H1 (cell line): ENCODE results near the gene RABEP1. TPM values are rescaled to one million over a fixed set of nuclear protein-coding genes. Genes with fewer than 3 reads are reported as not detected.

Source experiments
- CTCF ChIA-PET: fragments of 300-600 bp; sonication (Branson Sonifier 250); formaldehyde crosslinking; loops from one replicate; lab custom pipeline; 2021; ENCODE audit not compliant: partially characterized antibody; lab: Charles Lee
- POLR2A ChIA-PET: fragments of 300-600 bp; sonication (Branson Sonifier 250); formaldehyde crosslinking; loops from one replicate; lab custom pipeline; 2021; ENCODE audit warnings: inconsistent platforms; ENCODE audit not compliant: partially characterized antibody; lab: Charles Lee
- DNase-seq, 2 experiments: peaks; one replicate each; pipeline versions ENCODE4 v3.0.0 to v3.0.0-alpha.2; 2010 to 2022; ENCODE audit warnings: low spot score in 2 of 2, low read depth in 1 of 2, mixed read lengths in 1 of 2
- FAIRE-seq: peaks from 2 replicates; lab custom pipeline; 2011; peaks lifted over from hg19 to GRCh38; lab: Jason Lieb, UNC
- H2AFZ ChIP-seq: 2 replicates; pipeline ENCODE4 v1.8.1; 2012; ENCODE audit warnings: low read length, inconsistent platforms
- H2AK5ac ChIP-seq: 2 replicates; pipeline ENCODE4 v1.6.1; 2013; ENCODE audit warnings: low read depth, low read length
- H2BK120ac ChIP-seq: replicated peaks from 2 replicates; pipeline ENCODE3; 2013; ENCODE audit warnings: low read depth, low read length, inconsistent platforms
- H2BK12ac ChIP-seq: 2 replicates; pipeline ENCODE4 v1.6.1; 2013; ENCODE audit warnings: low read depth, low read length
- H2BK15ac ChIP-seq: 2 replicates; pipeline ENCODE4 v1.6.1; 2013; ENCODE audit warnings: low read length
- H2BK20ac ChIP-seq: 2 replicates; pipeline ENCODE4 v1.6.1; 2013; ENCODE audit warnings: low read length
- H2BK5ac ChIP-seq: 2 replicates; pipeline ENCODE4 v1.6.1; 2013; ENCODE audit warnings: low read depth, low read length
- H3K14ac ChIP-seq: 2 replicates; pipeline ENCODE4 v1.6.1; 2013; ENCODE audit warnings: inconsistent platforms; ENCODE audit not compliant: insufficient read length
- H3K18ac ChIP-seq: 2 replicates; pipeline ENCODE4 v1.6.1; 2013; ENCODE audit warnings: low read length; ENCODE audit errors: extremely low read depth
- H3K23ac ChIP-seq: 2 replicates; pipeline ENCODE4 v1.6.1; 2013; ENCODE audit warnings: inconsistent platforms; ENCODE audit not compliant: insufficient read length
- H3K23me2 ChIP-seq: 2 replicates; pipeline ENCODE4 v1.6.1; 2013; ENCODE audit warnings: low read depth, low read length
- H3K27ac ChIP-seq: 2 replicates; pipeline ENCODE4 v1.6.1; 2011; ENCODE audit warnings: low read depth, low read length, inconsistent platforms
- H3K27me3 ChIP-seq, 4 experiments: replicated peaks in 1 of 4; 1 replicate in 1 of 4; 2 replicates in 3 of 4; pipeline versions ENCODE4 v1.6.1 to v1.8.1; 2011 to 2013; ENCODE audit warnings: low read length in 3 of 4, mild to moderate bottlenecking in 3 of 4, inconsistent platforms in 2 of 4, mixed read lengths in 2 of 4, moderate library complexity in 1 of 4; ENCODE audit not compliant: control insufficient read depth in 3 of 4, insufficient read depth in 3 of 4; ENCODE audit errors: extremely low read depth in 1 of 4
- H3K36me3 ChIP-seq, 4 experiments: 2 replicates each; pipeline versions ENCODE4 v1.6.1 to v1.8.1; 2011 to 2013; ENCODE audit warnings: mild to moderate bottlenecking in 4 of 4, low read length in 3 of 4, moderate library complexity in 2 of 4, control low read depth in 1 of 4, inconsistent platforms in 1 of 4; ENCODE audit not compliant: insufficient read depth in 4 of 4, control insufficient read depth in 2 of 4
- H3K4ac ChIP-seq: replicated peaks from 2 replicates; pipeline ENCODE3; 2013; ENCODE audit warnings: low read length, low read depth, mixed read lengths, inconsistent platforms; ENCODE audit not compliant: insufficient read length
- H3K4me1 ChIP-seq, 4 experiments: replicated peaks in 1 of 4; 1 replicate in 1 of 4; 2 replicates in 3 of 4; pipeline versions ENCODE4 v1.6.1 to v1.8.1; 2011 to 2013; ENCODE audit warnings: low read length in 3 of 4, inconsistent platforms in 2 of 4, mixed read lengths in 1 of 4; ENCODE audit not compliant: insufficient read depth in 4 of 4, control insufficient read depth in 3 of 4
- H3K4me2 ChIP-seq, 2 experiments: 2 replicates each; pipeline versions ENCODE4 v1.6.1 to v1.8.1; 2011 to 2013; ENCODE audit warnings: low read depth in 2 of 2, low read length in 2 of 2, control low read depth in 1 of 2, inconsistent platforms in 1 of 2, mild to moderate bottlenecking in 1 of 2; ENCODE audit not compliant: insufficient read depth in 1 of 2
- H3K4me3 ChIP-seq, 4 experiments: fragments of 200-600, 300-600 bp in 1 of 4; sonication (generic), shearing (Covaris generic), sonication (Bioruptor Twin) in 1 of 4; 2 replicates each; pipeline versions ENCODE4 v1.5.1 to v1.8.1; 2011 to 2016; ENCODE audit warnings: low read length in 4 of 4, low read depth in 3 of 4, control low read depth in 2 of 4, inconsistent platforms in 2 of 4, mild to moderate bottlenecking in 2 of 4, mixed read lengths in 1 of 4, moderate library complexity in 1 of 4; ENCODE audit not compliant: insufficient read depth in 2 of 4; ENCODE audit errors: extremely low read depth in 1 of 4
- H3K56ac ChIP-seq: replicated peaks from 2 replicates; pipeline ENCODE3; 2013; ENCODE audit warnings: low read depth, mild to moderate bottlenecking, mixed read lengths, low read length, inconsistent platforms; ENCODE audit not compliant: insufficient read length
- H3K79me1 ChIP-seq: 2 replicates; pipeline ENCODE4 v1.6.1; 2013; ENCODE audit warnings: low read depth, low read length, control low read depth
- H3K79me2 ChIP-seq, 2 experiments: 2 replicates each; pipeline versions ENCODE4 v1.6.1 to v1.8.1; 2012 to 2013; ENCODE audit warnings: low read length in 2 of 2, mild to moderate bottlenecking in 2 of 2, inconsistent platforms in 1 of 2; ENCODE audit not compliant: insufficient read depth in 2 of 2, control insufficient read depth in 1 of 2
- H3K9ac ChIP-seq, 4 experiments: replicated peaks in 1 of 4; 1 replicate in 1 of 4; 2 replicates in 3 of 4; pipeline versions ENCODE4 v1.6.1 to v1.8.1; 2011 to 2013; ENCODE audit warnings: low read depth in 3 of 4, low read length in 3 of 4, control low read depth in 2 of 4, mild to moderate bottlenecking in 2 of 4, moderate library complexity in 2 of 4, inconsistent platforms in 1 of 4; ENCODE audit errors: extremely low read depth in 1 of 4
- H3K9me3 ChIP-seq, 2 experiments: 2 replicates each; pipeline versions ENCODE4 v1.6.1 to v1.8.1; 2012 to 2013; ENCODE audit warnings: mild to moderate bottlenecking in 2 of 2, moderate library complexity in 2 of 2, control low read depth in 1 of 2, inconsistent platforms in 1 of 2, low read depth in 1 of 2, low read length in 1 of 2, mixed read lengths in 1 of 2; ENCODE audit not compliant: insufficient read depth in 2 of 2
- H4K20me1 ChIP-seq, 2 experiments: replicated peaks in 1 of 2; 2 replicates each; pipeline versions ENCODE3 to v1.8.1; 2011 to 2013; ENCODE audit warnings: inconsistent platforms in 2 of 2, low read length in 2 of 2, mild to moderate bottlenecking in 1 of 2; ENCODE audit not compliant: insufficient read depth in 2 of 2, control insufficient read depth in 1 of 2
- H4K5ac ChIP-seq: 2 replicates; pipeline ENCODE4 v1.6.1; 2013; ENCODE audit warnings: low read length, low read depth, mixed read lengths, inconsistent platforms; ENCODE audit not compliant: insufficient read length
- H4K8ac ChIP-seq: 2 replicates; pipeline ENCODE4 v1.8.0; 2013; ENCODE audit warnings: mild to moderate bottlenecking, moderate library complexity, low read length, inconsistent platforms; ENCODE audit not compliant: insufficient read depth; ENCODE audit errors: extremely low read depth
- H4K91ac ChIP-seq: replicated peaks from 2 replicates; pipeline ENCODE3; 2013; ENCODE audit warnings: low read length, mixed read lengths, inconsistent platforms; ENCODE audit not compliant: insufficient read length
- ASH2L ChIP-seq: fragments of 200-600, 300-600 bp; sonication (generic); IDR thresholded peaks from one replicate; pipeline ENCODE4 v1.7.1; 2017; ENCODE audit warnings: low read length
- BCL11A ChIP-seq, 2 experiments: IDR thresholded peaks; one replicate each; pipeline ENCODE4 v1.6.1; 2011; ENCODE audit warnings: low read depth in 2 of 2, low read length in 2 of 2, mild to moderate bottlenecking in 2 of 2
- BRCA1 ChIP-seq: IDR thresholded peaks from 2 replicates; pipeline ENCODE4 v1.6.1; 2012; ENCODE audit warnings: low read depth, low read length, improper control_type of control experiment
- CBX5 ChIP-seq: fragments of 300-800, 300-1000 bp; sonication (generic); IDR thresholded peaks from 2 replicates; pipeline ENCODE4 v1.7.1; 2016; ENCODE audit warnings: antibody characterized with exemption, low read length, low read depth
- CHD2 ChIP-seq: IDR thresholded peaks from 2 replicates; pipeline ENCODE4 v1.6.1; 2012; ENCODE audit warnings: low read length, improper control_type of control experiment
- CREB1 ChIP-seq: IDR thresholded peaks from 2 replicates; pipeline ENCODE4 v1.6.1; 2012; ENCODE audit warnings: inconsistent platforms
- EZH2 ChIP-seq: fragments of 200-600 bp; sonication (generic); IDR thresholded peaks from 2 replicates; pipeline ENCODE4 v1.7.1; 2012; ENCODE audit warnings: low read depth, mild to moderate bottlenecking, moderate library complexity, low read length, inconsistent platforms; ENCODE audit not compliant: severe bottlenecking
- FOSL1 ChIP-seq: IDR thresholded peaks from 2 replicates; pipeline ENCODE4 v1.6.1; 2011; ENCODE audit warnings: mild to moderate bottlenecking, low read depth, low read length, moderate library complexity; ENCODE audit not compliant: insufficient read depth
- POLR2AphosphoS5 ChIP-seq: IDR thresholded peaks from 2 replicates; pipeline ENCODE4 v1.6.1; 2011; ENCODE audit warnings: low read depth, low read length
- POU5F1 ChIP-seq: IDR thresholded peaks from 2 replicates; pipeline ENCODE4 v1.6.1; 2011; ENCODE audit warnings: low read depth, mild to moderate bottlenecking, low read length, moderate library complexity
- RFX5 ChIP-seq: IDR thresholded peaks from 2 replicates; pipeline ENCODE4 v1.6.1; 2011; ENCODE audit warnings: low read depth, low read length, improper control_type of control experiment, borderline replicate concordance
- SIN3A ChIP-seq, 2 experiments: IDR thresholded peaks in 1 of 2; conservative IDR thresholded peaks in 1 of 2; 2 replicates each; pipeline ENCODE4 v1.6.1; 2011 to 2012; ENCODE audit warnings: low read length in 2 of 2, improper control_type of control experiment in 1 of 2, low read depth in 1 of 2, mild to moderate bottlenecking in 1 of 2
- SIX5 ChIP-seq: IDR thresholded peaks from 2 replicates; pipeline ENCODE4 v1.6.1; 2011; ENCODE audit warnings: mild to moderate bottlenecking, low read depth, low read length
- SP2 ChIP-seq: IDR thresholded peaks from 2 replicates; pipeline ENCODE4 v1.6.1; 2012; ENCODE audit warnings: mild to moderate bottlenecking, low read length, inconsistent platforms
- TBP ChIP-seq: IDR thresholded peaks from 2 replicates; pipeline ENCODE4 v1.6.1; 2011; ENCODE audit warnings: low read depth, low read length, improper control_type of control experiment
- TEAD4 ChIP-seq: IDR thresholded peaks from 2 replicates; pipeline ENCODE4 v1.6.1; 2012; ENCODE audit warnings: low read depth, low read length, inconsistent platforms, mixed read lengths
- WGBS, 2 experiments: shearing (Covaris generic) in 1 of 2; methylation state at CpG; one replicate each; pipeline versions ENCODE4 v1.1.6 to v1.1.7; 2013 to 2015; ENCODE audit warnings: low lambda C conversion rate in 2 of 2, mixed read lengths in 2 of 2, inconsistent platforms in 1 of 2, low coverage in 1 of 2, missing lambda C conversion rate in 1 of 2; ENCODE audit not compliant: insufficient replicate concordance in 2 of 2, insufficient coverage in 1 of 2, insufficient read length in 1 of 2; ENCODE audit errors: extremely low coverage in 1 of 2, missing lambda C conversion rate in 1 of 2; 5-methylcytosine and 5-hydroxymethylcytosine counted together
- polyA plus RNA-seq, 7 experiments: library from polyadenylated mRNA; depleted of rRNA in 3 of 7; stranded (reverse) in 5 of 7; unstranded in 2 of 7; fragments of >200 nt in 5 of 7; fragments of 200-250 nt in 2 of 7; gene quantifications; 1 replicate in 5 of 7; 2 replicates in 1 of 7; 4 replicates in 1 of 7; pipeline versions ENCODE4 v1.2.1 to v1.2.3, GENCODE V29; 2011 to 2013; ENCODE audit warnings: missing spikeins in 2 of 7, mixed read lengths in 2 of 7
- total RNA-seq: library from RNA; stranded (reverse); fragmentation: NEBNext Ultra II Directional; extraction: Animal tissue kit (Norgen Biotek cat#: 25700); gene quantifications from 2 replicates; pipeline ENCODE4 v1.2.1, GENCODE V29; 2021

The RABEP1 gene
- total and polyA plus RNA-seq, 2 of the 8 experiments (the other 6 are each of a cell fraction or from before 2014, with no cell fraction given), result 8.5 to 52.3 TPM

DNA sequence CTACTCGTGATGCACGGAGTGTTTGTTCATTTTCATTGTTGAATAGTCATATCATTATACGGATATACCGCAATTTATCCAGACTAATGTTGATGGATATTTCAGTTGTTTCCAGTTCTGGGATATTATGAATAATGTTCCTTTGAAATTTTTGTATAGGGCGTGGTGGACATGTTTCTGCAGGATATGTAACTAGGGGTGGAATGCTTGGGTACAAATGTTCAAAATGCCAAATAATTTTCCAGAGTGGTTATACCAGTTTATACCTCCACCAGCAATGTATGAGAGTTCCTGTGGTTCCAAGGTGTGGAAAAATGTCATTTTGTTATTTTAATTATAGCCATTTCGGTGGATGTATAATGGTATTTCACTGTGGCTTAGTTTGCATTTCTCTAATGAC, 83.7 kb downstream of the RABEP1 start:
- ChIA-PET POLR2A (interaction anchor here (1.4 kb wide), 1 partner anchor 15 kb away, joined by 6 read pairs; no protein-coding TSS in a partner anchor), CTCF (no interaction called here)
- peaks cover 0 to 2% of the 10 kb centered on the region in 2 experiments for H4K20me1 ChIP-seq
- DNase-seq (no peak), FAIRE-seq (no peak)
- peaks cover 1 to 14% (median 10%) of the 10 kb centered on the region in 4 experiments; a peak in 5 of 7 replicates for H3K4me1 ChIP-seq
- no peak overlapping the region for H3K4me3 ChIP-seq
- H2BK120ac ChIP-seq, result no peak overlapping the region
- no peak overlapping the region for H2BK12ac ChIP-seq
- H3K23ac ChIP-seq, result no peak overlapping the region
- no peaks in the 10 kb centered on the region for H3K79me2 ChIP-seq
- no peak overlapping the region for H3K56ac ChIP-seq
- H2AFZ ChIP-seq, result no peak overlapping the region
- H3K9me3 ChIP-seq, result no peaks in the 10 kb centered on the region
- no peak overlapping the region for H2BK15ac ChIP-seq
- H3K79me1 ChIP-seq, result no peaks in the 10 kb centered on the region; the same call in 1 of the 2 replicates
- H3K23me2 ChIP-seq, result no peaks in the 10 kb centered on the region
- H3K9ac ChIP-seq, result no peak overlapping the region
- H4K8ac ChIP-seq, result no peak overlapping the region
- no peak overlapping the region for H4K5ac ChIP-seq
- no peak overlapping the region for H3K14ac ChIP-seq
- H3K4ac ChIP-seq, result no peak overlapping the region
- no peaks in the 10 kb centered on the region for H3K27me3 ChIP-seq
- H3K4me2 ChIP-seq, result no peak overlapping the region
- peaks cover 0 to 28% (median 17%) of the 10 kb centered on the region in 4 experiments; a peak in 5 of 8 replicates for H3K36me3 ChIP-seq
- H2BK20ac ChIP-seq, result no peak overlapping the region
- 77% methylated on average over 6 of the region's 6 CpGs; no CpG with 5 or more reads in 1 of the 2 experiments for WGBS, 2 experiments
- H2BK5ac ChIP-seq, result no peak overlapping the region
- no peak overlapping the region for H4K91ac ChIP-seq
- H3K18ac ChIP-seq, result no peak overlapping the region
- H2AK5ac ChIP-seq, result no peak overlapping the region
- no peak overlapping the region for H3K27ac ChIP-seq
- TF ChIP-seq POLR2AphosphoS5 (no peak), POU5F1 (no peak), BCL11A (IDR thresholded peaks at IDR 0.05; ENCODE audit: low read depth in 2 of 2, low read length in 2 of 2) (no peak), CHD2 (no peak), SIX5 (no peak), FOSL1 (no peak), SP2 (no peak), TEAD4 (no peak), RFX5 (no peak), CREB1 (no peak), SIN3A (conservative IDR thresholded peaks at IDR 0.05 in 1 of 2, IDR thresholded peaks at IDR 0.05 in 1 of 2; ENCODE audit: low read depth in 1 of 2, low read length in 2 of 2) (no peak), ASH2L (no peak), CBX5 (no peak), EZH2 (no peak), BRCA1 (no peak), TBP (no peak)
